ENCODE results near the gene PIGM.

Gene PIGM

GRCh38 chr1:160031365-160032164, at the start of gene PIGM:
Gene PIGM, minus strand, starts transcription at chr1:160031990. Its CDS starts 251 bp downstream, at chr1:160031739.
- peak; percentile 93 to 97 for DNase-seq

- DNase-seq = peak in 1 of 2 experiments; percentile 60
Measured at GRCh38 chr1:160081261-160081936, 49.6 kb upstream of the PIGM start, which contains the start of gene KCNJ9. Gene KCNJ9, plus strand, starts transcription at chr1:160081538. Its CDS starts 2,493 bp downstream, at chr1:160084031.

- DNase-seq = no peak
Measured at GRCh38 chr1:160080381-160081100, 48.8 kb upstream of the PIGM start.

DNA sequence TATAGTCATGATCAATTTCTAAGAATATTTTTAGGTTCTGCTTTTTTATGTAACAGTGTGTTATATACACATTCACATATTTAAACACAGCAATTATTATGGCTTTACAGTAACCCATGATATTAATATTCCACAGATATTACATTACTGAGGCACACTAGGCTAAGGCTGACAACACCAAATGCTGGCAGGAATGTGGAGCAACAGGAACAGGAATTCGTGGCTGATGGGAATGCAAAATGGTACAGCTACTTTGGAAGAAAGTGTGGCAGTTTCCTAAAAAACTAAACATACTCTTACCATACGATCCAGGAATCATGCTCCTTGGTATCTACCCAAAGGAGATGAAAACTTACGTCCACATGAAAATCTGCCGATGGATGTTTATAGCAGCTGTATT, 47.7 kb upstream of the PIGM start:
- no peak for DNase-seq

DNA sequence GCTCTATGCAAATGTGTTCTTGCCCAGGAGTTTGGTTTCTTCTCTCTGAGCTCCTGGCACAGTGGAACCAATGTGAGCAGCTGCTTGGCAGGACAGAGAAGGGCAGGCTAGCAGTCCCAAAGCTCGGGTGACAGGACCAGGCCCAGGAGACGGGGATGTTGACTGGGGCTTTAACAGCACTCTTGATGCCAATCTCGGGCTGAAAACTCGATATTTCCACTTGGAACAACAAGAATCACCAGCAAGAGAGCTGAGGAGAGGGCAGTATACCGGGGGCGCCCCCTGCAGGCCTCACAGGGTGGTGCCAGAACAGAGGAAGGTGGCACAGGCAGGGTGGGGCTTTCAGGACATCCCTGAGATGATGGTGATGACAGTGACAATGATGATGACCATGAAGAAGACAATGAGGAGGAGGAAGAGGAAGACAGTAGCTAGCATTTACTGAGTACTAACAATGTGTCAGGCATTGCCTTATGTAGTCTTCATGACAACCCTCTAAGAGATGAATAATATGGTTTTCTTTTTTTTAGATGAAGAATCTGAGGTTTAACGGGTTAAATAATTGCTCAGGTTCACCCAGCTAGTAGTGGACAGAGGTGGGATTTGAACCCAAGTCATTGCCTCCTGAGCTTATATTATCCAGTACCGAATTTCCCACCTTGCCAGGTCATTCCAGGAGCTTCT, 46.9 kb upstream of the PIGM start:
- peak in 1 of 2 experiments; percentile 14 for DNase-seq

DNA sequence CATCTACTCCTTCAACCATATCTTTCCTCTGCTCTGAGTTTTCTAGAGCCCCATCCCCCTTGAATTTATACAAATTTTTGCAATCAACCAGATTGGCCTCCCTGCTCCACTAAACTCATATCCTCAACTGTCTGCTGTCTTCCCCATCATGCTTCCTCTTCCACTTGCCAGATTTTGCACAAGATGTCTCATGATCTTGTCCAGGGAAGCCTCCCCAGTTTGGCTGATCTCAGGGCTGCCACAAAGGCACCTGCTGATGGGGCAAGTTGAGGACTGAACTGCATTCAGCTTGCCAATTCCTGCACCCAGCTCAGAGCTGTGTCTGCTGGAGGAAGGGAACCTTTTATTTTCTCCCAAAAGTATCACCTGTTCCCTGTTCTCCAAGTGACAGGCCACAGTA, 45.7 kb upstream of the PIGM start:
- no peak for DNase-seq

- no peak for DNase-seq
Measured at GRCh38 chr1:160076295-160076694, 44.5 kb upstream of the PIGM start.

GRCh38 chr1:160075836-160076235, 44.0 kb upstream of the PIGM start:
- no peak for DNase-seq

- no peak for DNase-seq
Measured at GRCh38 chr1:160074865-160075264, 43.1 kb upstream of the PIGM start.

GRCh38 chr1:160071289-160071688, 39.5 kb upstream of the PIGM start:
- DNase-seq = no peak

GRCh38 chr1:160070243-160071163, 38.7 kb upstream of the PIGM start:
- peak; percentile 56 to 64 for DNase-seq

DNA sequence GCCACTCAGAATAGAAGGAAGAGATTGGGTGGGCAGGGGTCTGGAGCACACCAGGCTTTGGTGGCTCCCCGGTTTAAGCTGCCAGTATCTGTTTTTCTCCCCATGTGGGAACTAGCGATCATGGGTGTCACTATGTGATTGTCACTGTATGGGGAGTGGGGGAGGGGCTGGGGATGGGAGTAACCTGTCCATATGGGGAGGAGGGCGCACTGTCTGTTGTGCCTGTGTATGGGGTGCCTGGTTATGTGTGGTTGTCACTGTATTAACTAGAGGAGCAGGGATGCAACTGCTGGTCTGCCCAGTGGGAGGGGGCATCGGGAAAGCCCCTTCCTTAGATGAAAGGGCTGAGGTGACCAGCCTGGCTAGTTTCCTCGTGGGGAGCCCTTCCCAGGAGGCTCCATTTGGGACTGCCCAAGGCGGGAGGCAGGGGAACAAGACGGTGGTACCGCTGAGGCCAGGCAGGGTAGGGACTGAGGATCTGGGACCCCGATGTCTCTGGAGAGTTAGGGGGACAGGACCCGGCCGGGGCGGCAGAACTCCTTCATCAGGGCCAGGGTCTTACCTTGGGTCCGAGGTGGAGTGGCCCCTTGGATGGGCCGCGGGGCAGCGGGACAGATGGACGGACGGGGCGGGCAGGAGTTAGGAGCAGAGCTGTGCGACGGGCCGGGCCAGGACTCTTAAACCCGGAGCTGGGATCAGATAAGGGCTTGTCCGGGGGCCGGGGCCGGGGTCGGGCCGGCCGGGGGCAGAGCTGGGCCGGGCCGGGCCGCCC, 37.9 kb upstream of the PIGM start, which contains the start of gene KCNJ10:
Gene KCNJ10 (minus strand): TSS at position 701 of the 772 bp plus-strand sequence. CDS start 27,628 bp downstream, outside the sequence.
- no peak for DNase-seq

GRCh38 chr1:160068225-160068624, 36.4 kb upstream of the PIGM start:
- DNase-seq = no peak

DNA sequence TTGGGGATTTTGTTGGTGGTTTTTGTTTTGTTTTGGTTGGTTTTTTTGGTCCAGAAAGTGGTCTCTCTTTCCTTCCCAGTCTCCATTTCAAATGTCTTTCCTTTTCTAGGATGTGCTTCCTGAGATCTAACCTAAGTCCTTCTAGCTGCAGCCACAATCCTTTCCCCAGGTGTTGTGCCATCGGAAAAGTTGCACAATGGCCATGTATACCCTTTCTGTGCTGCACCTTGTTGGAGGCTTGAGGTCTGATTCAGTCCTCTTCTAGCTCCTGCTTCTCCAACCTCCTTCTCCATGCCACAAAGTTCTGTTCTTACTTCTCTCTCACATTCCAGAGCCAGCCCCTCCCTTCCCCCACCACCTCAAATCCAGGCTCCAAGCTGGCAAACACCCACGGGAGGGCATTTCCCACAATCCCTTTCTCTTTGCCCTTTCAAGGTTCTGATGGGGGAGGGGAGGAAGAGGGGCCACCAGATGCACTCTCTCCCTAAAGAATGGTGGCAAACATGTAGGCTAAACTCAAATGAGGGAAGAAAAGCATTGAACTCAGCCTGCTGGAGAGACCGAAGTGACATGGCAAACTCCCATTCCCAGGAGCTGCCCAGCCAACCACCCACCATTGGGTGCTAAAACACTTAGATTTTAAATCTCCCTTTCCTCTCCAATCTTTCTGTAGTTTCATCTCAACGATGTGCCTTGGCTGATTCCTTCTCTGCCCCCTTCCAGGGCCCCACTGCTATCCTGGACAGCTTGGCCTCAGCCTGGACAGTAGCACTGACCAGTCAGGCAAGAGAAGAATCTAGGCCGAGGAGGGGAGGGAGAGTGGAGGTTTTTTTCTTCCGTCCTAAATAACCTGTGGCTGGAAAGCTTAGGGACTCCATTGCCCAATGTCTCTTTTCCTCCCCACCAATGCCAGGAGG, 35.3 kb upstream of the PIGM start:
- DNase-seq = no peak

GRCh38 chr1:160064746-160065145, 33.0 kb upstream of the PIGM start:
- no peak for DNase-seq

DNA sequence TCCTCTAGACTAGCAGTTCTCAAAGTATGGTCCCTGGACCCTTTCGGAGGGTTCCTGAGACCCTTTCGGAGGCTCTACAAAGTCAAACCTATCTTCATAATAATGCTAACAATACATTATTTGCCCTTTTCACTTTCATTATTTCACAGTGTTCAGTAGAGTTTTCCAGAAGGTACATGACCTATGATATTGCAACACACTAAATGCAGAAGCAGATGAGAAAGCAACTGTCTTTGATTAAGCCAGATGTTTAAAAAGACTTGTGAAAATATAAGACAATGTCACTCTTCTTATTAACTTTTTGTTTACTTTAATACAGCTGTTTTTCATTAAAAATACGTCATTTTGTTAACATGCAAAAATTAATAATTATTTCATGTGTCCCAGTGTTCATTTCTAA, 32.4 kb upstream of the PIGM start:
- no peak for DNase-seq

- DNase-seq = no peak
Measured at GRCh38 chr1:160063176-160063575, 31.4 kb upstream of the PIGM start.

DNA sequence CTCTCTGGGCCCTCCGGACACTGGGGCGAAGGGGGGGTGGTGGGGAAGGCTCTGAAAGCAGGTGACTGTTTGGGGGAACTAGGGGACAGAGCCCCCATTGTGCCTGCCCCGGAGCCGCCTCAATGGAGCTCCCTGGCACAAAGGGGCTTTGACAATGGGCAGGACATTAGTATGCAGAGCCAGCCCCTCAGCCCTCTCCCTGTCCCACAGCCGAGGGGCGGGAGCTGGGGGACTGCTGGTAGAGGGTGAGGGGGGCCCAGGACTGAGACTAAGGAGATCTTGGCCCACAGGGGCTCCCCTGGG, 30.4 kb upstream of the PIGM start:
- DNase-seq = no peak

GRCh38 chr1:160061369-160062229, 29.8 kb upstream of the PIGM start:
- no peak for DNase-seq

All from NCI-H524 (cell line).